Mesangial cell (primary cell): ENCODE measurements around the gene C5orf63. TPM values are rescaled to one million over a fixed set of nuclear protein-coding genes. Genes with fewer than 3 reads are reported as not detected.

Experiments
- total RNA-seq: library from RNA; depleted of rRNA; stranded (reverse); fragments of >200 nt; gene quantifications from 2 replicates; pipeline ENCODE4 v1.2.3, GENCODE V29; 2015

Gene C5orf63
- total RNA-seq: 2.3 and 2.8 TPM in 2 replicates

GRCh38 chr5:127072861-127073846, at the start of gene C5orf63:
C5orf63 (minus strand) TSS chr5:127073502; CDS start chr5:127058995, 14,507 bp downstream.

DNA sequence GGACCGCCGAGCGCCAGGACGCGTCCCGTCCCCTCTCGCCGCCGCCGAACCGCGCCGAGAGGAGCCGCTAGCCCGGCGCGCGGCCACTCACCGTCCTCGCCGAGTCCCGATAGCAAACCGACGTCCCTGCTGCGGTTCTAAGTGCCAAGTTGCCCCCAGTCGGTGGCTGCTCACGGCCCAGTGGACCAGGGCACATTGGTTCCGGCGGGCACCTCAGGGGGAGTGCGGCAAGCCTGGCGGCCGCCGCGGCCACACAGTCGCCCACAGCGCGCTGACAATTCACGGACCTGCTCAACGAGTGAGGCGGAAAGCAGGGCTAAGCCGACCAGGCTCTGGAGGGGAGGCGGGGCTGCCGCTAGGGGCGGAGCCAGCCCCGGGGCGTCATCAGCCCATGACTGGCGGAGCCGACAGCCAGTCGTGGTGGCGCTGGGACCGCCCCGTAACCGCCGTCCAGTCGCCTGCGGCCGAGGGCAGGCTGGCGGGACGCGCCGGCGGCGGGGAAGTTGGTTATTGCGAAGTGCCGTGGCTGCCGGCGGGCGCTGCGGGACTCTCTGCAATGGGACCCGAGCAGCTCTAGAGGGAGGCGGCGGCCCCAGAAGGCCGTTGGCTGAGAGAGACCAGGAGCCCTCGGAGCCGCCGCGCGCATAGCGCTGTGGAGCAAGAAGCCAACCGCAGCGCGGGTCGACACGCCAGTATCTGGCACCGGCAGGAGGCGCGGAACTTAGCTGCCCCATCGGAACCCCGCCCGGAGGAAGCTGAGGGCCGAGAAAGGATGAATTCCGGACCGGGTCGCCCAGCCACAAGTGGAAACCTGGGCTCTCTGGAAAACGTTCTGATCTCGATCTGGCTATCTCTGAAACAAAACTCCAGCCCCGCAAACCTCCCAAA, 42.8 kb downstream of the C5orf63 start, which contains the start of gene MARCHF3:
TSS of gene MARCHF3 (minus strand) at position 300 of the 888 bp plus-strand sequence. CDS start 112,387 bp downstream, outside the sequence.

Other genes with a start within 250 kb of the C5orf63 start
- gene MARCHF3, start 42.9 kb downstream of the C5orf63 start, total RNA-seq: 1.5 and 3.1 TPM in 2 replicates
- gene MEGF10, start 217.3 kb upstream of the C5orf63 start, total RNA-seq: 1.1 and 6.8 TPM in 2 replicates